PC-3 (cell line): ENCODE data around the gene GPATCH2L. TPM values are rescaled to one million over a fixed set of nuclear protein-coding genes. Genes with fewer than 3 reads are reported as not detected.

Experiments used
- ATAC-seq: fragments of 200-7000 bp; cut with Tn5 transposase; 2 replicates; pipeline ENCODE4 v1.9.1; 2020; ENCODE audit warnings: mild to moderate bottlenecking, moderate library complexity
- BruUV-seq: library from RNA; stranded (reverse); fragments of 400-500 nt; replicated peaks from 2 replicates; lab custom pipeline; 2021; lab: Mats Ljungman, UMichigan
- CTCF ChIA-PET: fragments of 300-600 bp; sonication (Branson Sonifier 250); formaldehyde crosslinking; loops from one replicate; lab custom pipeline; 2022; ENCODE audit warnings: antibody characterized with exemption; lab: Charles Lee
- POLR2A ChIA-PET: fragments of 300-600 bp; sonication (Branson Sonifier 250); formaldehyde crosslinking; loops from one replicate; lab custom pipeline; 2022; ENCODE audit warnings: antibody characterized with exemption; ENCODE audit not compliant: unreplicated experiment; lab: Charles Lee
- DNase-seq: peaks from one replicate; pipeline ENCODE4 v3.0.0-alpha.2; 2015
- H2AFZ ChIP-seq: fragments of 300-600 bp; sonication (generic); 2 replicates; pipeline ENCODE4 v1.6.0; 2016; ENCODE audit warnings: antibody characterized with exemption, low read length
- H3F3A ChIP-seq: fragments of 300-600 bp; sonication (generic); one replicate; pipeline ENCODE4 v1.6.0; 2017; ENCODE audit warnings: antibody characterized with exemption, low read length, control low read depth, mild to moderate bottlenecking; ENCODE audit not compliant: unreplicated experiment
- H3K27ac ChIP-seq: fragments of 300-600 bp; sonication (generic); 2 replicates; pipeline ENCODE4 v1.5.1; 2016; ENCODE audit warnings: mild to moderate bottlenecking, low read length
- H3K27me3 ChIP-seq: fragments of 300-600 bp; sonication (generic); 2 replicates; pipeline ENCODE4 v1.6.1; 2016; ENCODE audit warnings: low read length, mixed read lengths
- H3K36me3 ChIP-seq: fragments of 300-600 bp; sonication (generic); 2 replicates; pipeline ENCODE4 v1.6.1; 2016; ENCODE audit warnings: low read depth, mixed run types, low read length, mixed read lengths
- H3K4me1 ChIP-seq: fragments of 300-600 bp; sonication (generic); 2 replicates; pipeline ENCODE4 v1.5.1; 2016; ENCODE audit warnings: low read length; ENCODE audit not compliant: insufficient read depth
- H3K4me2 ChIP-seq: fragments of 300-600 bp; sonication (generic); 2 replicates; pipeline ENCODE4 v1.6.0; 2016; ENCODE audit warnings: low read length
- H3K4me3 ChIP-seq: fragments of 300-600 bp; sonication (generic); 2 replicates; pipeline ENCODE4 v1.5.1; 2016; ENCODE audit warnings: mild to moderate bottlenecking, low read length, mixed read lengths
- H3K79me2 ChIP-seq: fragments of 300-600 bp; sonication (generic); 2 replicates; pipeline ENCODE4 v1.6.1; 2017; ENCODE audit warnings: low read length, mixed read lengths
- H3K9ac ChIP-seq: fragments of 300-600 bp; sonication (generic); 2 replicates; pipeline ENCODE4 v1.6.0; 2016; ENCODE audit warnings: mild to moderate bottlenecking, low read length
- H3K9me2 ChIP-seq: fragments of 300-600 bp; sonication (generic); replicated peaks from 2 replicates; pipeline ENCODE4 v1.6.1; 2016; ENCODE audit warnings: mixed run types, low read length, mixed read lengths
- H3K9me3 ChIP-seq: fragments of 300-600 bp; sonication (generic); 2 replicates; pipeline ENCODE4 v1.6.1; 2016; ENCODE audit warnings: low read length, mixed read lengths
- H4K20me1 ChIP-seq: fragments of 300-600 bp; sonication (generic); 2 replicates; pipeline ENCODE4 v1.6.1; 2016; ENCODE audit warnings: low read length, mixed read lengths
- CTCF ChIP-seq: fragments of 300-600 bp; sonication (generic); conservative IDR thresholded peaks from 2 replicates; pipeline ENCODE4 v1.5.1; 2017; ENCODE audit warnings: antibody characterized with exemption, low read depth, mild to moderate bottlenecking, low read length
- EZH2 ChIP-seq: fragments of 300-600 bp; sonication (generic); IDR thresholded peaks from one replicate; pipeline ENCODE4 v1.6.1; 2017; ENCODE audit warnings: antibody characterized with exemption, mild to moderate bottlenecking, low read length; ENCODE audit not compliant: unreplicated experiment
- EZH2phosphoT487 ChIP-seq: fragments of 300-600 bp; sonication (generic); IDR thresholded peaks from 2 replicates; pipeline ENCODE4 v1.6.1; 2018; ENCODE audit warnings: mild to moderate bottlenecking, antibody characterized with exemption, low read length, borderline replicate concordance
- intact Hi-C: fragments of 100-400 bp; cut with micrococcal nuclease; formaldehyde crosslinking; loops from 2 replicates; pipeline ENCODE4 v1.9.0; 2023
- total RNA-seq: library from RNA; depleted of rRNA; stranded (reverse); fragments of >200 nt; gene quantifications from 2 replicates; pipeline ENCODE4 v1.2.3, GENCODE V29; 2014

The GPATCH2L gene
- total RNA-seq, 1 experiment from 2014 or later = 46.0 TPM

- peaks cover 20% of the 10 kb centered on the region for H3K36me3 ChIP-seq
- H3K9me3 ChIP-seq = no peaks in the 10 kb centered on the region
- DNase-seq (no peak), ATAC-seq (no peak)
- ChIA-PET CTCF (no interaction called here), POLR2A (no interaction called here)
- no peaks in the 10 kb centered on the region for H4K20me1 ChIP-seq
- H3K9ac ChIP-seq = no peak overlapping the region
- no peaks in the 10 kb centered on the region for H3K9me2 ChIP-seq
- H3K4me1 ChIP-seq = peaks cover 37% of the 10 kb centered on the region
- peaks cover 4% of the 10 kb centered on the region; the same call in 1 of the 2 replicates for H3K79me2 ChIP-seq
- H3K27ac ChIP-seq = peak overlapping the region; percentile 98
- H3K4me3 ChIP-seq = no peak overlapping the region
- TF ChIP-seq EZH2 (no peak), EZH2phosphoT487 (no peak), CTCF (no peak)
- BruUV-seq = no TSS peak
- no peak overlapping the region for H3K4me2 ChIP-seq
- H3K27me3 ChIP-seq = no peaks in the 10 kb centered on the region
- intact Hi-C loops = loop anchor here (10.0 kb wide), 1 partner anchor 179 kb away; no protein-coding TSS in a partner anchor
- no peak overlapping the region for H2AFZ ChIP-seq
- peaks cover 6% of the 10 kb centered on the region for H3F3A ChIP-seq
Observed at GRCh38 chr14:76205708-76206107, 54.0 kb downstream of the GPATCH2L start.

- ATAC-seq = no peak
- no peak overlapping the region for H3K27ac ChIP-seq
- ChIA-PET POLR2A (interaction anchor here (0.6 kb wide), 1 partner anchor 89 kb away, joined by 3 read pairs; no protein-coding TSS in a partner anchor), CTCF (no interaction called here)
- H3K4me3 ChIP-seq = no peak overlapping the region
- no peak for DNase-seq
- TF ChIP-seq EZH2phosphoT487 = no peak
- no peak for TF ChIP-seq EZH2
- TF ChIP-seq CTCF = no peak
- H3K27me3 ChIP-seq = no peaks in the 10 kb centered on the region
- no peaks in the 10 kb centered on the region for H3F3A ChIP-seq
- H3K4me2 ChIP-seq = no peak overlapping the region
- H3K4me1 ChIP-seq = peaks cover 14% of the 10 kb centered on the region
- H2AFZ ChIP-seq = no peak overlapping the region
- no peaks in the 10 kb centered on the region for H4K20me1 ChIP-seq
- no peaks in the 10 kb centered on the region for H3K9me3 ChIP-seq
- intact Hi-C loops = loop anchor here (10.0 kb wide), 1 partner anchor 176 kb away; no protein-coding TSS in a partner anchor
- BruUV-seq = no TSS peak
- no peaks in the 10 kb centered on the region for H3K79me2 ChIP-seq
- H3K9ac ChIP-seq = no peak overlapping the region
- no peaks in the 10 kb centered on the region for H3K9me2 ChIP-seq
- H3K36me3 ChIP-seq = peaks cover 7% of the 10 kb centered on the region; the same call in 1 of the 2 replicates
Observed at GRCh38 chr14:76208340-76208739, 56.6 kb downstream of the GPATCH2L start.

GRCh38 chr14:76212242-76212641, 60.5 kb downstream of the GPATCH2L start:
- intact Hi-C loops = no loop called here
- BruUV-seq = no TSS peak
- no peak overlapping the region for H3K4me2 ChIP-seq
- H4K20me1 ChIP-seq = no peaks in the 10 kb centered on the region
- H3K9me3 ChIP-seq = no peaks in the 10 kb centered on the region
- no peak overlapping the region for H2AFZ ChIP-seq
- ATAC-seq (no peak), DNase-seq (no peak)
- no peak overlapping the region for H3K9ac ChIP-seq
- no peaks in the 10 kb centered on the region for H3K9me2 ChIP-seq
- no peaks in the 10 kb centered on the region for H3K4me1 ChIP-seq
- no peak overlapping the region for H3K27ac ChIP-seq
- ChIA-PET CTCF (no interaction called here), POLR2A (no interaction called here)
- H3K27me3 ChIP-seq = no peaks in the 10 kb centered on the region
- H3K79me2 ChIP-seq = no peaks in the 10 kb centered on the region
- H3K4me3 ChIP-seq = no peak overlapping the region
- TF ChIP-seq EZH2phosphoT487 (no peak), CTCF (no peak), EZH2 (no peak)
- no peaks in the 10 kb centered on the region for H3F3A ChIP-seq
- H3K36me3 ChIP-seq = no peaks in the 10 kb centered on the region
